Stimulated activated effector memory CD8-positive, alpha-beta T cell treated with anti-CD3 and anti-CD28 coated beads, Interleukin-12 subunit alpha, Interleukin-12 subunit beta, amount 100 ng/mL, for 72 hours (primary cell): ENCODE results near the gene SMAD2.
A peak's percentile ranks its signal among the peaks of the same experiment; 100 is the strongest.

ENCODE experiments used
- ATAC-seq: fragments of 150-1000 bp; cut with Tn5 transposase; 2 replicates; pipeline ENCODE4 v1.10.0; 2021
- DNase-seq, 2 donors: peaks; one replicate each; pipeline ENCODE4 v3.0.0; 2021 to 2022; ENCODE audit warnings: low spot score in 2 of 2
- H3K27ac Mint-ChIP-seq: one replicate; pipeline ENCODE4 v1.8.0; 2022; ENCODE audit warnings: mild to moderate bottlenecking, mixed read lengths
- H3K36me3 Mint-ChIP-seq: one replicate; pipeline ENCODE4 v1.8.0; 2022; ENCODE audit warnings: mild to moderate bottlenecking, mixed read lengths
- H3K4me1 Mint-ChIP-seq: one replicate; pipeline ENCODE4 v1.8.0; 2022; ENCODE audit warnings: mixed read lengths
- H3K4me3 Mint-ChIP-seq: one replicate; pipeline ENCODE4 v1.8.0; 2022; ENCODE audit warnings: mild to moderate bottlenecking, mixed read lengths
- H3K9me3 Mint-ChIP-seq: one replicate; pipeline ENCODE4 v1.8.0; 2022; ENCODE audit warnings: mixed read lengths

The SMAD2 gene

GRCh38 chr18:47946889-47947288, 16.4 kb upstream of the SMAD2 start:
- DNase-seq (no peak), ATAC-seq (peak; percentile 29)
- Mint-ChIP-seq H3K4me1 (peaks cover 13% of the 10 kb centered on the region), H3K4me3 (no peak overlapping the region), H3K9me3 (peaks cover 4% of the 10 kb centered on the region), H3K27ac (no peak overlapping the region), H3K36me3 (no peaks in the 10 kb centered on the region)

GRCh38 chr18:47944972-47945852, 14.8 kb upstream of the SMAD2 start:
- Mint-ChIP-seq H3K4me3 (no peak overlapping the region), H3K27ac (no peak overlapping the region), H3K4me1 (peaks cover 13% of the 10 kb centered on the region), H3K9me3 (peaks cover 4% of the 10 kb centered on the region), H3K36me3 (no peaks in the 10 kb centered on the region)
- ATAC-seq (peak; percentile 100), DNase-seq (peak in 1 of 2 donors; percentile 47)

- H3K36me3 Mint-ChIP-seq: no peaks in the 10 kb centered on the region
- H3K4me1 Mint-ChIP-seq: peaks cover 16% of the 10 kb centered on the region
- ATAC-seq (peak; percentile 24), DNase-seq (no peak)
- no peak overlapping the region for H3K27ac Mint-ChIP-seq
- no peak overlapping the region for H3K4me3 Mint-ChIP-seq
- H3K9me3 Mint-ChIP-seq: no peaks in the 10 kb centered on the region
Measured at GRCh38 chr18:47936952-47937351, 6.5 kb upstream of the SMAD2 start.

- no peaks in the 10 kb centered on the region for H3K9me3 Mint-ChIP-seq
- no peak for DNase-seq
- H3K36me3 Mint-ChIP-seq: no peaks in the 10 kb centered on the region
- ATAC-seq: no peak
- H3K27ac Mint-ChIP-seq: no peak overlapping the region
- H3K4me1 Mint-ChIP-seq: peaks cover 20% of the 10 kb centered on the region
- no peak overlapping the region for H3K4me3 Mint-ChIP-seq
Measured at GRCh38 chr18:47935321-47936055, 5.0 kb upstream of the SMAD2 start.

GRCh38 chr18:47932603-47933002, 2.1 kb upstream of the SMAD2 start:
- Mint-ChIP-seq H3K36me3 (peaks cover 23% of the 10 kb centered on the region), H3K27ac (no peak overlapping the region), H3K4me1 (peaks cover 37% of the 10 kb centered on the region), H3K9me3 (no peaks in the 10 kb centered on the region), H3K4me3 (no peak overlapping the region)
- ATAC-seq: no peak
- no peak for DNase-seq

- Mint-ChIP-seq H3K4me1 (peaks cover 41% of the 10 kb centered on the region), H3K9me3 (no peaks in the 10 kb centered on the region), H3K27ac (peak overlapping the region; percentile 85), H3K36me3 (peaks cover 24% of the 10 kb centered on the region), H3K4me3 (peak overlapping the region; percentile 80)
- ATAC-seq: no peak
- no peak for DNase-seq
Measured at GRCh38 chr18:47932190-47932589, 1.7 kb upstream of the SMAD2 start.

GRCh38 chr18:47931718-47932103, 1.3 kb upstream of the SMAD2 start:
- peak in 1 of 2 donors; percentile 58 for DNase-seq
- peak overlapping the region; percentile 80 for H3K4me3 Mint-ChIP-seq
- no peaks in the 10 kb centered on the region for H3K9me3 Mint-ChIP-seq
- H3K27ac Mint-ChIP-seq: peak overlapping the region; percentile 85
- peaks cover 41% of the 10 kb centered on the region for H3K4me1 Mint-ChIP-seq
- ATAC-seq: no peak
- peaks cover 24% of the 10 kb centered on the region for H3K36me3 Mint-ChIP-seq

- peak; percentile 87 for ATAC-seq
- peaks cover 24% of the 10 kb centered on the region for H3K36me3 Mint-ChIP-seq
- peak overlapping the region; percentile 85 for H3K27ac Mint-ChIP-seq
- DNase-seq: peak; percentile 90 to 96
- no peaks in the 10 kb centered on the region for H3K9me3 Mint-ChIP-seq
- H3K4me3 Mint-ChIP-seq: peak overlapping the region; percentile 80
- H3K4me1 Mint-ChIP-seq: peaks cover 41% of the 10 kb centered on the region
Measured at GRCh38 chr18:47930931-47931717, 665 bp upstream of the SMAD2 start.

- Mint-ChIP-seq H3K4me1 (peaks cover 53% of the 10 kb centered on the region), H3K36me3 (peaks cover 24% of the 10 kb centered on the region), H3K4me3 (peak overlapping the region; percentile 80), H3K27ac (peak overlapping the region; percentile 82), H3K9me3 (no peaks in the 10 kb centered on the region)
- ATAC-seq: peak; percentile 5
- DNase-seq: no peak
Measured at GRCh38 chr18:47929681-47930198, 719 bp downstream of the SMAD2 start.

- Mint-ChIP-seq H3K4me1 (peaks cover 57% of the 10 kb centered on the region), H3K4me3 (peak overlapping the region; percentile 80), H3K9me3 (no peaks in the 10 kb centered on the region), H3K36me3 (peaks cover 30% of the 10 kb centered on the region), H3K27ac (peak overlapping the region; percentile 82)
- ATAC-seq (no peak), DNase-seq (no peak)
Measured at GRCh38 chr18:47928466-47928865, 2.0 kb downstream of the SMAD2 start.

- peaks cover 64% of the 10 kb centered on the region for H3K4me1 Mint-ChIP-seq
- H3K27ac Mint-ChIP-seq: peak overlapping the region; percentile 78
- no peak for DNase-seq
- peaks cover 44% of the 10 kb centered on the region for H3K36me3 Mint-ChIP-seq
- ATAC-seq: no peak
- no peaks in the 10 kb centered on the region for H3K9me3 Mint-ChIP-seq
- H3K4me3 Mint-ChIP-seq: peak overlapping the region; percentile 80
Measured at GRCh38 chr18:47926101-47926850, 4.2 kb downstream of the SMAD2 start.

- peaks cover 81% of the 10 kb centered on the region for H3K4me1 Mint-ChIP-seq
- DNase-seq: no peak
- H3K36me3 Mint-ChIP-seq: peaks cover 62% of the 10 kb centered on the region
- H3K9me3 Mint-ChIP-seq: no peaks in the 10 kb centered on the region
- peak overlapping the region; percentile 67 for H3K27ac Mint-ChIP-seq
- no peak for ATAC-seq
- H3K4me3 Mint-ChIP-seq: peak overlapping the region; percentile 58
Measured at GRCh38 chr18:47919916-47920315, 10.5 kb downstream of the SMAD2 start.

GRCh38 chr18:47917923-47918610, 12.4 kb downstream of the SMAD2 start:
- H3K9me3 Mint-ChIP-seq: no peaks in the 10 kb centered on the region
- ATAC-seq: peak; percentile 70
- H3K4me1 Mint-ChIP-seq: peaks cover 76% of the 10 kb centered on the region
- peak overlapping the region; percentile 58 for H3K4me3 Mint-ChIP-seq
- peaks cover 62% of the 10 kb centered on the region for H3K36me3 Mint-ChIP-seq
- DNase-seq: no peak
- H3K27ac Mint-ChIP-seq: peak overlapping the region; percentile 85

GRCh38 chr18:47915930-47916329, 14.5 kb downstream of the SMAD2 start:
- Mint-ChIP-seq H3K4me1 (peaks cover 81% of the 10 kb centered on the region), H3K36me3 (peaks cover 61% of the 10 kb centered on the region)

More at GRCh38 chr18:47915930-47916329, 14.5 kb downstream of the SMAD2 start:
- Mint-ChIP-seq H3K27ac (peak overlapping the region; percentile 82), H3K9me3 (no peaks in the 10 kb centered on the region), H3K4me3 (peak overlapping the region; percentile 47)
- ATAC-seq (no peak), DNase-seq (no peak)
